Measurements from ENCODE around the gene CALY.
"Not testable (repeated sequence)": the region's sequence is repeated elsewhere in the genome, so short reads cannot be mapped to it uniquely, and the experiment has no call there.

The CALY gene

DNA sequence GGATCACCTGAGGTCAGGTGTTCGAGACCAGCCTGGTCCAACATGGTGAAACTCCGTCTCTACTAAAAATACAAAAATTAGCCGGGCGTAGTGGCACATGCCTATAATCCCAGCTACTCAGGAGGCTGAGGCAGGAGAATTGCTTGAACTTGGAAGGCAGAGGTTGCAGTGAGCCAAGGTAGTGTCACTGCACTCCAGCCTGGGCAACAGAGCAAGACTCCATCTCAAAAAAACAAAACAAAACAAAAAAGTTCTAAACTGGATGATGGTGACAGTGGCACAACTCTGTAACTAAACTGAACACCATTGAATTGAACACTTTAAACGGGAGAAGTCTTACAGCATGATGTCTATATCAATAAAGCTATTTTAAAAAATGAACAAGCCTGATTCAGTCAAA is 39.5 kb upstream of the CALY start:
- Histone ChIP-seq H3K79me1 (ENCODE audit: low read depth, low read length) (peaks cover 11% of the 10 kb centered on the region), H3K4me1 (ENCODE audit: control insufficient read depth in 2 of 2, insufficient read depth in 1 of 2, low read depth in 1 of 2, low read length in 2 of 2) (peaks cover 7 to 11% of the 10 kb centered on the region in 2 donors), H3K27me3 (ENCODE audit: control insufficient read depth in 3 of 3, insufficient read depth in 3 of 3, low read depth in 1 of 3, low read length in 3 of 3) (peaks cover 0 to 15% (median 8%) of the 10 kb centered on the region in 3 experiments)
- not testable (repeated sequence) for H2AK5ac ChIP-seq (ENCODE audit: low read depth, low read length); H3K4ac ChIP-seq (ENCODE audit: low read length); H2BK15ac ChIP-seq (ENCODE audit: low read length); H2AFZ ChIP-seq (ENCODE audit: low read length); H3K23ac ChIP-seq (ENCODE audit: low read depth, low read length, poor library complexity); DNase-seq (ENCODE audit: low spot score); H2BK12ac ChIP-seq (ENCODE audit: low read length); H4K8ac ChIP-seq (ENCODE audit: low read depth, low read length); H3K27ac ChIP-seq (replicated peaks; ENCODE audit: low read length); H3K14ac ChIP-seq (ENCODE audit: low read length); H4K91ac ChIP-seq (ENCODE audit: low read depth, low read length, poor library complexity); H2BK5ac ChIP-seq (ENCODE audit: low read length); H3K18ac ChIP-seq (ENCODE audit: low read length); H3K9me3 ChIP-seq (replicated peaks in 1 of 2; ENCODE audit: control insufficient read depth in 2 of 2, insufficient read depth in 1 of 2, low read depth in 1 of 2, low read length in 2 of 2); H3K36me3 ChIP-seq (replicated peaks in 1 of 2; ENCODE audit: control insufficient read depth in 2 of 2, insufficient read depth in 2 of 2, low read length in 2 of 2); H3K4me2 ChIP-seq (ENCODE audit: insufficient read depth, low read length, poor library complexity, severe bottlenecking); H3K9ac ChIP-seq (ENCODE audit: low read depth, low read length, poor library complexity); H2BK120ac ChIP-seq (ENCODE audit: low read depth, low read length); H3K4me3 ChIP-seq (ENCODE audit: low read length in 2 of 2)
- no CpG with 5 or more reads among the region's 5 CpGs for WGBS, 2 donors (ENCODE audit: extremely low coverage in 2 of 2, insufficient read length in 2 of 2, insufficient replicate concordance in 1 of 2)

DNA sequence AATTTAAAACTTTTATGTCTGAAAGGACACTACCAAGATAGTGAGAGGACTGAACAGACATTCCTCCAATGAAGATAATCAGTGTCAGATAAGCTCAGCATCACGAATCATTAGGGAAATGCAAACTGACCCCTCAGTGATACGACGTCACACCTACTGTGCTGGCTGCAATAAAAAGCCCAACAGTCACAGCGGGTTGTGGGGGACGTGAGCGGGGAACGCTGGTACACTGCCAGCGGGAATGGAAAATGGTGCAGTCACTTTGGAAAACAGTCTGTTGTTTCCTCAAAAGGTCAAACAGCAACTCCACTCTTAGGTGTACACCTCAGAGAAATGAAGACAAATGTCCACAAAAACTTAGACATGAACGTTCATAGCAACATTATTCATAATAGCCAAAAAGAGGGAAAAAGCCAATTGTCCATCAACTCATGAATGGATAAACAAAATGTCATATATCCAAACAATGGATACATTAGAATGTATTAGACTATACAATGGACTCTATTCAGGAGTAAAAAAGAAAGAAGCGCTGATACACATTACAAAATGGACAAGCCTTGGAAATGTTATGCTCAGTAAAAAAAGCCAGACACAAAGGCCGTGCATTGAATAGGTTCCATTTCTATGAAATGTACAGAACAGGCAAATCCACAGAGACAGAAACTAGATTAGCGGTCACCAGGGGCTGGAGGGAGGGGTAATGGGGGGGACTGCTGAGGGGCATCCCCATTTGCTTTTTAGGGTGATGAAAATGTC is 38.8 kb upstream of the CALY start:
- Histone ChIP-seq H3K27ac (replicated peaks; ENCODE audit: low read length) (no peak overlapping the region), H3K4ac (ENCODE audit: low read length) (no peak overlapping the region), H2BK12ac (ENCODE audit: low read length) (no peak overlapping the region), H2BK5ac (ENCODE audit: low read length) (no peak overlapping the region), H2BK15ac (ENCODE audit: low read length) (no peak overlapping the region), H3K36me3 (replicated peaks in 1 of 2; ENCODE audit: control insufficient read depth in 2 of 2, insufficient read depth in 2 of 2, low read length in 2 of 2) (peaks cover 6 to 13% of the 10 kb centered on the region in 2 donors), H3K9ac (ENCODE audit: low read depth, low read length, poor library complexity) (no peak overlapping the region), H3K4me1 (ENCODE audit: control insufficient read depth in 2 of 2, insufficient read depth in 1 of 2, low read depth in 1 of 2, low read length in 2 of 2) (peaks cover 7 to 11% of the 10 kb centered on the region in 2 donors), H3K18ac (ENCODE audit: low read length) (no peak overlapping the region), H4K8ac (ENCODE audit: low read depth, low read length) (no peak overlapping the region), H4K91ac (ENCODE audit: low read depth, low read length, poor library complexity) (no peak overlapping the region), H2AK5ac (ENCODE audit: low read depth, low read length) (no peak overlapping the region), H3K9me3 (replicated peaks in 1 of 2; ENCODE audit: control insufficient read depth in 2 of 2, insufficient read depth in 1 of 2, low read depth in 1 of 2, low read length in 2 of 2) (peaks cover 0 to 1% of the 10 kb centered on the region in 2 donors), H3K27me3 (ENCODE audit: control insufficient read depth in 3 of 3, insufficient read depth in 3 of 3, low read depth in 1 of 3, low read length in 3 of 3) (peaks cover 0 to 15% (median 8%) of the 10 kb centered on the region in 3 experiments), H3K79me1 (ENCODE audit: low read depth, low read length) (peaks cover 8% of the 10 kb centered on the region), H3K4me2 (ENCODE audit: insufficient read depth, low read length, poor library complexity, severe bottlenecking) (no peak overlapping the region), H3K4me3 (ENCODE audit: low read length in 2 of 2) (no peak overlapping the region), H3K23ac (ENCODE audit: low read depth, low read length, poor library complexity) (no peak overlapping the region), H3K14ac (ENCODE audit: low read length) (no peak overlapping the region), H2BK120ac (ENCODE audit: low read depth, low read length) (no peak overlapping the region), H2AFZ (ENCODE audit: low read length) (no peak overlapping the region)
- DNase-seq (ENCODE audit: low spot score) = no peak
- WGBS, 2 donors (ENCODE audit: extremely low coverage in 2 of 2, insufficient read length in 2 of 2, insufficient replicate concordance in 1 of 2) = no CpG with 5 or more reads among the region's 12 CpGs

DNA sequence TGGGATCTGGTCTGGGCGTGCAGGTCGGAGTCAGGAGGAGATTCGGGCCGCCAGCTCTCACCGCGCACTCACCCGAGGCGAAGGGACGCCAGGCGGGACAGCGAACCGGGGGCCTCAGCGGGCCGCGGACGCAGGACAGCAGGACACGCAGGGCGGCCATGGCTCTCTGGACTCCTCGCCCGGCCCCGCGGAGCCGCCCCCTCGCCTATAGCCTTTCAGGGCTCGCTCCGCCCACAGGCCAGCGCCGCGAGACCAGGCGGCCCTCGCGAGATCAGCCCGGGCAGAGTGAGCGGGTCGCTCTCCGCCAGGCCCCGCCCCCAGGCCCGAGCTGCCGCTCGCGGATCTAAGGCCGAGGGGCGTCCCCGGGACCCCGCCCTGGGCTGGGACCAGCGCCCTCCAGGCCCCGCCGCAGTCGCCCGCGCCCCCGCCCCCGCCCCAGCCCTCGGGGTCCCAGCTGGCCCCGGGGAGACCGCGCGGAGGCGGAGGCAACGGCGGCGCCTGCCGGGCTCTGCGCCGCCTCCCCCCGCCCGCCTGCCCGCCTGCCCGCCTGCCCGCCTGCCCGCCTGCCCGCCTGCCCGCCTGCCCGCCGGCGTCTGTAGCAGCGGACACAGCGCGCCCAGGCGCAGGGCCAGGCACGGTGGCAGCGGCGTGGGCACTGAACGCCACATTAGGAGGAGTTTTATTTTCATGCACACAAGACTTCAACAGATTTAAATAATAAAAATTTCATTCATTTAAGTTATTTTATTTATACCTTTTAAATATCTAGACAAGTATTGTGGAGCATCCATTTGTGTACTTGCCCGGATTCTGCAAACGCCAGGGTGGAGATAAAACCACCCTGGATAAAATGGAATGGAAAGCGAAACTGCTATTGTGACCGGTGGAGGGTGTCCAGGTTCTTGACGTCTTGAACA is 36.7 kb upstream of the CALY start, which contains the start of gene ECHS1:
TSS of gene ECHS1 (minus strand) at position 181 of the 917 bp plus-strand sequence. CDS start at position 160, 21 bp downstream.
- WGBS, 2 donors (ENCODE audit: extremely low coverage in 2 of 2, insufficient read length in 2 of 2, insufficient replicate concordance in 1 of 2) = no CpG with 5 or more reads among the region's 89 CpGs
- no peak within 1 kb of the TSS for H3K27ac ChIP-seq (replicated peaks; ENCODE audit: low read length)

More for the DNA sequence above, 36.7 kb upstream of the CALY start, which contains the start of gene ECHS1:
- Histone ChIP-seq H3K36me3 (replicated peaks in 1 of 2; ENCODE audit: control insufficient read depth in 2 of 2, insufficient read depth in 2 of 2, low read length in 2 of 2) (peaks cover 24 to 34% of the 10 kb centered on the region in 2 donors), H2AFZ (ENCODE audit: low read length) (peak within 1 kb of the TSS; percentile 94), H4K91ac (ENCODE audit: low read depth, low read length, poor library complexity) (no peak within 1 kb of the TSS), H2BK120ac (ENCODE audit: low read depth, low read length) (no peak within 1 kb of the TSS), H3K23ac (ENCODE audit: low read depth, low read length, poor library complexity) (peak within 1 kb of the TSS; percentile 89), H3K9me3 (replicated peaks in 1 of 2; ENCODE audit: control insufficient read depth in 2 of 2, insufficient read depth in 1 of 2, low read depth in 1 of 2, low read length in 2 of 2) (peaks cover 0 to 4% of the 10 kb centered on the region in 2 donors), H2BK15ac (ENCODE audit: low read length) (no peak within 1 kb of the TSS), H4K8ac (ENCODE audit: low read depth, low read length) (no peak within 1 kb of the TSS), H3K9ac (ENCODE audit: low read depth, low read length, poor library complexity) (peak within 1 kb of the TSS; percentile 99), H3K27me3 (ENCODE audit: control insufficient read depth in 3 of 3, insufficient read depth in 3 of 3, low read depth in 1 of 3, low read length in 3 of 3) (peaks cover 0 to 15% (median 8%) of the 10 kb centered on the region in 3 experiments), H2AK5ac (ENCODE audit: low read depth, low read length) (peak within 1 kb of the TSS; percentile 91), H2BK5ac (ENCODE audit: low read length) (no peak within 1 kb of the TSS), H3K4ac (ENCODE audit: low read length) (no peak within 1 kb of the TSS), H2BK12ac (ENCODE audit: low read length) (no peak within 1 kb of the TSS), H3K79me1 (ENCODE audit: low read depth, low read length) (peaks cover 4% of the 10 kb centered on the region), H3K14ac (ENCODE audit: low read length) (peak within 1 kb of the TSS; percentile 38), H3K4me2 (ENCODE audit: insufficient read depth, low read length, poor library complexity, severe bottlenecking) (peak within 1 kb of the TSS; percentile 54), H3K4me1 (ENCODE audit: control insufficient read depth in 2 of 2, insufficient read depth in 1 of 2, low read depth in 1 of 2, low read length in 2 of 2) (peaks cover 4 to 11% of the 10 kb centered on the region in 2 donors), H3K18ac (ENCODE audit: low read length) (peak within 1 kb of the TSS; percentile 100), H3K4me3 (ENCODE audit: low read length in 2 of 2) (peak within 1 kb of the TSS; percentile 94 to 100)
- peak; percentile 95 for DNase-seq (ENCODE audit: low spot score)
